ENCODE results near the gene TIMP2.

Gene TIMP2

GRCh38 chr17:78873519-78874340 lies 51.5 kb downstream of the TIMP2 start:
- in situ Hi-C loops (cut with MboI; ENCODE audit: low sequenced_read_pairs), result no loop called here

- in situ Hi-C loops (cut with MboI; ENCODE audit: low sequenced_read_pairs), result no loop called here
Observed at GRCh38 chr17:78872486-78872885, 52.7 kb downstream of the TIMP2 start.

- in situ Hi-C loops (cut with MboI; ENCODE audit: low sequenced_read_pairs), result no loop called here
Observed at GRCh38 chr17:78870621-78871020, 54.6 kb downstream of the TIMP2 start.

- in situ Hi-C loops (cut with MboI; ENCODE audit: low sequenced_read_pairs), result loop anchor here (10.0 kb wide), 1 partner anchor 96 kb away; no protein-coding TSS in a partner anchor
Observed at GRCh38 chr17:78868391-78868790, 56.8 kb downstream of the TIMP2 start.

GRCh38 chr17:78867046-78867445 lies 58.1 kb downstream of the TIMP2 start:
- in situ Hi-C loops (cut with MboI; ENCODE audit: low sequenced_read_pairs), result loop anchor here (10.0 kb wide), 1 partner anchor 98 kb away; no protein-coding TSS in a partner anchor

GRCh38 chr17:78865682-78866390 lies 59.4 kb downstream of the TIMP2 start:
- in situ Hi-C loops (cut with MboI; ENCODE audit: low sequenced_read_pairs), result loop anchor here (10.0 kb wide), 1 partner anchor 99 kb away; no protein-coding TSS in a partner anchor

- in situ Hi-C loops (cut with MboI; ENCODE audit: low sequenced_read_pairs), result loop anchor here (10.0 kb wide), 1 partner anchor 101 kb away; no protein-coding TSS in a partner anchor
Observed at GRCh38 chr17:78864117-78864516, 61.1 kb downstream of the TIMP2 start.

- in situ Hi-C loops (cut with MboI; ENCODE audit: low sequenced_read_pairs), result loop anchor here (10.0 kb wide), 1 partner anchor 102 kb away; no protein-coding TSS in a partner anchor
Observed at GRCh38 chr17:78862073-78863023, 62.8 kb downstream of the TIMP2 start.

- in situ Hi-C loops (cut with MboI; ENCODE audit: low sequenced_read_pairs), result loop anchor here (10.0 kb wide), 1 partner anchor 104 kb away; no protein-coding TSS in a partner anchor
Observed at GRCh38 chr17:78861229-78861628, 64.0 kb downstream of the TIMP2 start.

GRCh38 chr17:78859051-78859450 lies 66.1 kb downstream of the TIMP2 start:
- in situ Hi-C loops (cut with MboI; ENCODE audit: low sequenced_read_pairs), result no loop called here

GRCh38 chr17:78857266-78857665 lies 67.9 kb downstream of the TIMP2 start:
- in situ Hi-C loops (cut with MboI; ENCODE audit: low sequenced_read_pairs), result no loop called here

- in situ Hi-C loops (cut with MboI; ENCODE audit: low sequenced_read_pairs), result no loop called here
Observed at GRCh38 chr17:78855561-78856165, 69.5 kb downstream of the TIMP2 start.

GRCh38 chr17:78854508-78854907 lies 70.7 kb downstream of the TIMP2 start:
- in situ Hi-C loops (cut with MboI; ENCODE audit: low sequenced_read_pairs), result no loop called here

GRCh38 chr17:78853926-78854394 lies 71.2 kb downstream of the TIMP2 start:
- in situ Hi-C loops (cut with MboI; ENCODE audit: low sequenced_read_pairs), result no loop called here

- in situ Hi-C loops (cut with MboI; ENCODE audit: low sequenced_read_pairs), result no loop called here
Observed at GRCh38 chr17:78852709-78853121, 72.5 kb downstream of the TIMP2 start.

- in situ Hi-C loops (cut with MboI; ENCODE audit: low sequenced_read_pairs), result no loop called here
Observed at GRCh38 chr17:78849026-78849425, 76.2 kb downstream of the TIMP2 start.

GRCh38 chr17:78847052-78847451 lies 78.1 kb downstream of the TIMP2 start:
- in situ Hi-C loops (cut with MboI; ENCODE audit: low sequenced_read_pairs), result no loop called here

- in situ Hi-C loops (cut with MboI; ENCODE audit: low sequenced_read_pairs), result no loop called here
Observed at GRCh38 chr17:78844301-78845005, 80.7 kb downstream of the TIMP2 start.

- in situ Hi-C loops (cut with MboI; ENCODE audit: low sequenced_read_pairs), result no loop called here
Observed at GRCh38 chr17:78842881-78843565, 82.2 kb downstream of the TIMP2 start.
